Measurements from ENCODE around the gene DCC. TPM values are rescaled to one million over a fixed set of nuclear protein-coding genes. Genes with fewer than 3 reads are reported as not detected.

Gene DCC
- total RNA-seq, 4 donors from 2014 or later: 0.84 to 1.2 TPM; not detected in 2

DNA sequence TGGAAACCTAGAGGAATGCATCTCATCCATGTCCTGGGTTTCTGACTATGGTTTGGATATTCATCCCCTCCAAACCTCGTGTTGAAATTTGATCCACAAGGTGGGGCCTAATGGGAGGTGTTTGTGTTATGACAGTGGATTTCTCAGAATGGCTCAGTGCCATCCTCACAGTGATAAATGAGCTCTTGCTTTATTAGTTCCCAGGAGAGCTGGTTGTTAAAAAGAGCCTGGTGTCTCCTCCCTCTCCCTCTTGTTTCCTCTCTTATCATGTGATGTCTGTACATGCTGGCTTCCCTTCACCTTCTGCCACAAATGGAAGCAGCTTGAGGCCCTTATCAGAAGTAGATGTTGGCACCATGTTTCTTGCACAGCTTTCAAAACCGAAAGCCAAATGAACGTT lies 424.3 kb downstream of the DCC start:
- Histone ChIP-seq H3K36me3 (no peaks in the 10 kb centered on the region), H3K27me3 (no peaks in the 10 kb centered on the region), H3K9me3 (no peaks in the 10 kb centered on the region), H3K4me3 (no peak overlapping the region), H3K27ac (no peak overlapping the region), H3K4me1 (no peaks in the 10 kb centered on the region)
- WGBS, 2 donors: 25 to 55% methylated on average over 3 of the region's 3 CpGs
- no peak for DNase-seq (ENCODE audit: low spot score in 2 of 2)
- TF ChIP-seq POLR2A (IDR thresholded peaks at IDR 0.05): no peak
- TF ChIP-seq EP300 (IDR thresholded peaks at IDR 0.05): no peak
- TF ChIP-seq, protein P1, sequence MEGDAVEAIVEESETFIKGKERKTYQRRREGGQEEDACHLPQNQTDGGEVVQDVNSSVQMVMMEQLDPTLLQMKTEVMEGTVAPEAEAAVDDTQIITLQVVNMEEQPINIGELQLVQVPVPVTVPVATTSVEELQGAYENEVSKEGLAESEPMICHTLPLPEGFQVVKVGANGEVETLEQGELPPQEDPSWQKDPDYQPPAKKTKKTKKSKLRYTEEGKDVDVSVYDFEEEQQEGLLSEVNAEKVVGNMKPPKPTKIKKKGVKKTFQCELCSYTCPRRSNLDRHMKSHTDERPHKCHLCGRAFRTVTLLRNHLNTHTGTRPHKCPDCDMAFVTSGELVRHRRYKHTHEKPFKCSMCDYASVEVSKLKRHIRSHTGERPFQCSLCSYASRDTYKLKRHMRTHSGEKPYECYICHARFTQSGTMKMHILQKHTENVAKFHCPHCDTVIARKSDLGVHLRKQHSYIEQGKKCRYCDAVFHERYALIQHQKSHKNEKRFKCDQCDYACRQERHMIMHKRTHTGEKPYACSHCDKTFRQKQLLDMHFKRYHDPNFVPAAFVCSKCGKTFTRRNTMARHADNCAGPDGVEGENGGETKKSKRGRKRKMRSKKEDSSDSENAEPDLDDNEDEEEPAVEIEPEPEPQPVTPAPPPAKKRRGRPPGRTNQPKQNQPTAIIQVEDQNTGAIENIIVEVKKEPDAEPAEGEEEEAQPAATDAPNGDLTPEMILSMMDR (IDR thresholded peaks at IDR 0.05): no peak

DNA sequence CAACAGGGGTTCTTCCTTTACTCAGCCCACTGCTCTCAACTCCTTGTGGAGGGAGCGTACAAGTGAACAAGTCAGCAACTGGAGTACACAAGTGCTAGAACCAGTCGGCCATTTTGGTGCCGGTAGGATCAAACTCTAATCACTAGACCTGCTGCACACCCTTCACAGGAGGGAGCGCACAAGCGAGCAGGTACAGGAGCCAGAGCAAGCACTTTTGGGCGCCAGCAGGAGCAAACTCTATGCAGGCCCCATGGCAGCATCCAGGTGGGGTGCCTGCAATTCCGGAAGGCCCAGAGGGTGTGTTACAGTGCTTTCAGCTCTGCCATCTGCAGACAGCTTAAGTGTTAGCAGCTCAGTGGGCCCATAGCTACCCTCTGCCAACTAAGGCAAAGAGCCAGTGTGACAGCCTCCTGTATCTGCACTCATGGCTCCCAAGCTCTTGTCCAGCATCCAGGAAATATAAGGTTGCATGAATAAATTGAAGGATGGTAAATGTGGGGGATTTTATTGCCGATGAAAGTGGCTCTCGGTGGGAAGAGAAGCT lies 426.1 kb downstream of the DCC start:
- TF ChIP-seq EP300 (IDR thresholded peaks at IDR 0.05) (no peak), POLR2A (IDR thresholded peaks at IDR 0.05) (no peak)
- TF ChIP-seq, protein P1 (IDR thresholded peaks at IDR 0.05): no peak
- no peak overlapping the region for H3K4me3 ChIP-seq
- DNase-seq (ENCODE audit: low spot score in 2 of 2): no peak
- no peaks in the 10 kb centered on the region for H3K36me3 ChIP-seq
- H3K27me3 ChIP-seq: no peaks in the 10 kb centered on the region
- H3K4me1 ChIP-seq: no peaks in the 10 kb centered on the region
- no peaks in the 10 kb centered on the region for H3K9me3 ChIP-seq
- no peak overlapping the region for H3K27ac ChIP-seq
- WGBS, 2 donors: 72 to 86% methylated on average over 9 of the region's 9 CpGs

DNA sequence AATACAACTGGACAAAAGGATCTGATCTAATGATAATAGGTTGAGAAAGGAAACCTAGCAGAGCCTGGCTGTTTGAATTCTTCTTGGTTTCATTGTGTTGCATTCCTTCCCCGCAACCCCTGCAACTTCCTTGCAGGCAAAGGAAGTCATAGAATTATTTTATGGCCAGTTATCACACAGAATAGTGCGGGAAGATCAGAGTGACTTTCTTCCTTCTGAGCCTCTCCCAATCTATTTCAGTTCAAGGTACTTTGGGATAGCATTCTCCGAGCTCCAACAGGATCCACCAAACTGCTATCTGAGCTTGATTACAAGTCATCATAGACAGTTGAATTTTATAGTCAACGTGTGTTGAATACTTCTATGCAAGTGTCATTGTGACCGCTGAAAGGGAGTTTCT lies 441.1 kb downstream of the DCC start:
- TF ChIP-seq, protein P1 (IDR thresholded peaks at IDR 0.05): no peak
- TF ChIP-seq EP300 (IDR thresholded peaks at IDR 0.05) (no peak), POLR2A (IDR thresholded peaks at IDR 0.05) (no peak)
- Histone ChIP-seq H3K4me1 (no peaks in the 10 kb centered on the region), H3K4me3 (no peak overlapping the region), H3K9me3 (no peaks in the 10 kb centered on the region), H3K27ac (no peak overlapping the region), H3K36me3 (no peaks in the 10 kb centered on the region), H3K27me3 (no peaks in the 10 kb centered on the region)
- DNase-seq (ENCODE audit: low spot score in 2 of 2): no peak
- 59 to 80% methylated on average over 5 of the region's 5 CpGs for WGBS, 2 donors

DNA sequence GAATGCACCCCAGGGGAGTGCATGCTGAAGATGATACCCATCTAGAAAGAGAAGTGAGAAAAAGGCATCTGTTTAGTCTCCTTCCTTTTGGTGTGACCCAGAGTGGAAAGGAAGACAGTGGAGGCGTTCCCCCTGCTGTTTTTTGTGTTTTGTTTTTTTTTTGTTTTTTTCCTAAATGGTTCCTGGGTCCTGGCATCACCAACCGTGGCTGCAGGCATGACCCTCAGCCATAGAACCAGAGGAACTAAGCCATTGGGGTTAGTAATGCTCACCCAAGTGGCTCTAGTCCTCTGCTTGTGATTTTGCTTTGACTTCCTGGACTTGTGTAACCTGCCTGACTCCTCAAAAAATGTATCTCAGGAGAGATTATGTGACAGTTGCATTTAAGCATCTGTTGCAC lies 451.3 kb downstream of the DCC start:
- no peak overlapping the region for H3K27ac ChIP-seq
- DNase-seq (ENCODE audit: low spot score in 2 of 2): no peak
- no peaks in the 10 kb centered on the region for H3K27me3 ChIP-seq
- no peak for TF ChIP-seq POLR2A (IDR thresholded peaks at IDR 0.05)
- WGBS, 2 donors: 41 to 44% methylated on average over 2 of the region's 2 CpGs
- no peak overlapping the region for H3K4me3 ChIP-seq
- H3K36me3 ChIP-seq: no peaks in the 10 kb centered on the region
- peaks cover 0 to 51% (median 6%) of the 10 kb centered on the region in 4 donors for H3K9me3 ChIP-seq
- H3K4me1 ChIP-seq: no peaks in the 10 kb centered on the region

DNA sequence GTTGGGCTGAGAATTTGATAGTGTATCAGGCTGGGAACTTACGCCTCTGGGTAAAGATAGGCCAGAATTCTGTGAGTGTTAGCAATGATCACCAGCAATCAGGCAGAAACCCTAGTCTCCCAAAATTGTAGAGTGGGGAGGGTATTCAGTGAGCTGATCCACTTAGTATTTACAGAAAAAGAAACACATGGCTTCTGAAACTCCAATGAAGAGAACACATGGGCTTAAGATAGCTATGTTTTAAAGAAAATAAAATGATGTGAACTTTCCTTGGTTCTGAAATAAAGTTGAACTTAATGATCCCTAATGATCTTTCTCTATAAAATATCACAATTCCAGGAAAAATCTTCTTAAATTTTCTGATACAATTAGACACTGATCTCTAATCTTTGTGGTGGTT lies 472.8 kb downstream of the DCC start:
- no peaks in the 10 kb centered on the region for H3K4me1 ChIP-seq
- H3K4me3 ChIP-seq: no peak overlapping the region
- H3K9me3 ChIP-seq: no peaks in the 10 kb centered on the region
- WGBS, 2 donors: 87 to 96% methylated on average over 1 of the region's 1 CpG
- no peaks in the 10 kb centered on the region for H3K36me3 ChIP-seq
- no peak for DNase-seq (ENCODE audit: low spot score in 2 of 2)
- H3K27ac ChIP-seq: no peak overlapping the region
- no peaks in the 10 kb centered on the region for H3K27me3 ChIP-seq
- TF ChIP-seq EP300 (IDR thresholded peaks at IDR 0.05) (no peak), POLR2A (IDR thresholded peaks at IDR 0.05) (no peak)
- TF ChIP-seq, protein P1 (IDR thresholded peaks at IDR 0.05): no peak

Data from tibial nerve (tissue), 4 donors.